Epithelial cell of proximal tubule (primary cell): ENCODE results near the gene NDUFAF8. TPM values are rescaled to one million over a fixed set of nuclear protein-coding genes. Genes with fewer than 3 reads are reported as not detected.

Experiments
- DNase-seq: peaks from one replicate; pipeline ENCODE4 v3.0.0-alpha.2; 2011; ENCODE audit warnings: low read depth
- H3K4me3 ChIP-seq: 2 replicates; pipeline ENCODE4 v1.5.1; 2011; ENCODE audit warnings: low read depth, mild to moderate bottlenecking, low read length
- CTCF ChIP-seq: conservative IDR thresholded peaks from 2 replicates; pipeline ENCODE4 v1.5.1; 2012; ENCODE audit warnings: low read depth, mild to moderate bottlenecking, low read length
- total RNA-seq: library from RNA; depleted of rRNA; stranded (reverse); fragments of >200 nt; gene quantifications from 2 replicates; pipeline ENCODE4 v1.2.3, GENCODE V29; 2015

NDUFAF8 gene
- total RNA-seq, 1 donor from 2014 or later: 51.9 TPM

DNA sequence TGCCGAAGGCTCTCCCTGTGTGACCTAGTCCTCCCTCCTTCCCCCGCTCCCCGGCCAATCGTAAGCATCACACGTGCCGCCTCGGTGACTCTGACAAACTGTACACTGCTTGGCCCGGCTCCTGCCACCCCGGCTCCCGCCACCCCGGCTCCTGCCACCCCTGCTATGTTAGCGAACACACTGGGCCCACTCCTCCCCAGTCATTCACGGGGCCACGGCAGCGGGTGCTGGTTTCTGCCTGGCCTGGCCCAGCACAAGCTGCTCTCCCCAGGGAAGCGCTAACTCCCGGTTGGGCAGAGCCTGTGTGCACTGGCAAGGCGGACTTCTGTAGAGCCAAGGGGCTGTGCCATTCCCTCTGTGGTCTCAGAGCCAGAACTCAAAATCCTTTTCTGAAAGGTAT lies 22.0 kb downstream of the NDUFAF8 start:
- TF ChIP-seq CTCF: no peak
- DNase-seq: no peak
- no peak overlapping the region for H3K4me3 ChIP-seq

- TF ChIP-seq CTCF: no peak
- H3K4me3 ChIP-seq: no peak overlapping the region
- DNase-seq: no peak
These were observed 22.6 kb downstream of the NDUFAF8 start for GRCh38 chr17:81261582-81262336.

DNA sequence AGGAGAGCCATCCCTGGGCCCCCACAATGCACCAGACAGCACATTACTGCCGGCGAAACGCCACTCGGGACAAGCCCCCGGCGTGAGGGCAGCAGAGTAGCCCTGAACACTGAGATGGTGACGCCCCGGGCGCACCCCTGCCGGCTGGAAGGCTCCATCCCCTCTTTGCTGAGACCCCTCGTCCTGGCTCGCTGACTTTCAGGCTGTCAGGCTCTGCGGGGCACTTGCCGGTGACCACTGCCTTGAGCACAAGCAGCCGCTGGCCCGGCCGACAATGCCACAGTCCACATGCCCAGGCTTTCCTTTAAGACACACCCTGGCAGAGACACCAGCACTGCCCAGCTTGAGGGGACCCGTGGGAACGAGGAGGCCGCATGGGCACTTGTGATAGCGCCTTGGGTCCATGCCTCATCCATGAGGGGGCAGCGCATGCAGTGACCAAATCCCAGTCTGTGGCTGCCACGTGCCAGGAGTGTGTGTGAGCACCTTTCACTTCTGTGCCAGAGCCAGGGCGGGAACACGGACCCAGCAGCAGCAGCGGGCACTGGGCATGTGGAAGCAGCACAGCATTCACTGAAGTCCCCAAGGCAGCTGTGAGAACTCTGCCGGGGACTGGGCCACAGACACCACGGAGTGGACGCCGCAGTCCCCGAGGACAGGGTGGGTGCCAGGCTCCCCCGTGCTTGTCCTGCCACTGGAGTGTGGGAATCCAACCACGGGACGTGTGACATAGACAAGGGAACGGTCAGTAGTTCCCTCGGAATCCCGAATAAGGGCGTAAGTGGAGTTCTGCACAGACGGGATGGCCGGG lies 24.5 kb downstream of the NDUFAF8 start:
- no peak overlapping the region for H3K4me3 ChIP-seq
- no peak for TF ChIP-seq CTCF
- DNase-seq: no peak

- no peak for TF ChIP-seq CTCF
- H3K4me3 ChIP-seq: no peak overlapping the region
- no peak for DNase-seq
These were observed 25.5 kb downstream of the NDUFAF8 start for GRCh38 chr17:81264640-81265039.

DNA sequence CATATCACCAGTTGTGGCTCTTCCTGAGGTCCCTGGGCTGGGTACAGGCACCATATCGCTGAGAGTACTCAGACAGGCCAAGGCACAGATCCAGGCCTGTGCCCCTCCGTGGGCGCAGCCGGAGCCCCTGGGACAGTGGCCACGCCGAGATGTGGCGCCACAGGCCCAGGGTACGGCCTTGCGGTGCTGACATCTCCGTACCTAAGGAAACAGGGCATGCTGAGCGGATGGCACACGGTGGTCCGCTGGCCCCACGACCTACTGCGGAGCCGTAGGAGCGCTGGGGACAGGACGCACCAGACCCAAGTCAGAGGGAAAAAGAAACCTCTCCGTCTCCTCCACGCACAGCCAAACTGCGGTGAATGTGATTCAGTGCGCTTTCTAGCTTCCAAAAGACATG lies 26.5 kb downstream of the NDUFAF8 start:
- no peak overlapping the region for H3K4me3 ChIP-seq
- no peak for DNase-seq
- TF ChIP-seq CTCF: no peak

GRCh38 chr17:81267390-81268067 lies 28.4 kb downstream of the NDUFAF8 start:
- H3K4me3 ChIP-seq: no peak overlapping the region
- DNase-seq: no peak
- no peak for TF ChIP-seq CTCF
